Colon (tissue), 2 donors: ENCODE measurements around the gene AGAP1.

Source experiments
- FAIRE-seq: peaks from 2 replicates; lab custom pipeline; 2012; peaks lifted over from hg19 to GRCh38; lab: Jason Lieb, UNC
- donor health status: control.
- donor health status: control.

AGAP1 gene

DNA sequence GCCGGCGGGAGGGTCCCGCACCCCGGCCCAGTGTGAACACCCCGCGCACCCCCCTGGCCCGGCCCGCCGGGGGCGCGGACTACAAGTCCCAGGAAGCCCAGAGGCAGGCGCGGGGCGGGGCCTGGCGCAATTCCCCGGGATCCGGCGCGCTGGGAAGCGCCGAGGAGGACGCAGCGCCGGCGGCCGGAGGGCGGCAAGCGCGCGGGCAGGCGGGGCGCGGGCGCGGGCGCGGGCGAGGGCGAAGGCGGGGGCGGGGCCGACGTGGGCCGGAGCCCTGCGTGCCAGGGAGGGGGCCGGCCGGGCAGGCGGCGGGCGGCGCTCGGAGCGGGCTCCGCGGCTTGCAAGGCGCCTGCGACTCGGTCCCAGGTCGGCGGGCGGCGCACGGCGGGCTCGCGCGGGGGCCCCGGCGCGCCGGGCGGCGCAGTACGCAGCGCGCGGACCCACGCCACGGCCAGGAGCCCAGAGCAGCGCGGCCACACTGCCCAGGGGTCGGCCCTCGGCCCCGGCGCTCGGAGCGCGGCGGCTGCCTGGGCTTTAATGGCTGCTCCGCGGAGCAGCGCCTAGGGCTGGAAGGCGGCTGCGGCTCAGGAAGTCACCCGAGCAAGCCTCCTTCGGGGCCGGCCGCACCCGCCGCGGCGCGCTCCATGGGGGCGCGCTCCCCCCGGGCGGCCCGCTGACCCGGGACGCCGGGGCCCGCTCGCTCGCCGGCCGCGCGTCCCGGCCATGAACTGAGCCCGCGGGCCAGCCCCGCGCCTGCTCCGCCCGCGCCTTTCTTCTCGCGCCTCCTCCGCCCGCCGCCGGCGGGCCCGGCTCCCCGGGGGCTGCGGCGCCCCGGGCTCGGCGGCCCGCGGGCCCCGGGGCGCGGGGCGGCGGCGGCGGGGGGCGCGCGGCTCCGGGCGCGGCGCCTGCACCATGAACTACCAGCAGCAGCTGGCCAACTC, at the start of gene AGAP1:
Gene AGAP1 (plus strand): TSS at position 269 of the 941 bp plus-strand sequence.
- no peak for FAIRE-seq

DNA sequence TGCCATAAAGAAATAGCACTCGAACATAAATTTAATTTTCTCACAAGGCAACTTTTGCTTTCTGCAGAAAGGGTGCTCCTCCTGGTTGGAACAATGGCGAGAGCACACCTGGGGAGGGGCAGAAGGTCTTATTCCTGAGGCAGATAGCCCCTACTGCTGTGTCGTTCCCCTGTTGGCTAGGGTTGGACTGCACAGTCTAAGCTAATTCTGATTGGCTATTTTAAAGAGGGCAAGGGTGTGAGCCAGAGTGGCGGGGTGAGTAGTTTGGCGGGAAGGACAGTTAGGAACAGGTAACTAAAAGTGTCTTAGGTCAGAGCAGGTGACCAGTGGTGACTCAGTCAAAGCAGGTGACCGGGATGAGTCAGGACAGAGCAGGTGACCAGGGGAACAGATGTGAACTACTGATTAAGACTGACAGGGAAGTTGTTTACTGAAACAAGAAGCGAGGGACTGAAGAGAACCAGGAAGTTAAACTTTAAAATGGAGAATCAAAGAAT, 49.7 kb upstream of the AGAP1 start:
- FAIRE-seq, result no peak

DNA sequence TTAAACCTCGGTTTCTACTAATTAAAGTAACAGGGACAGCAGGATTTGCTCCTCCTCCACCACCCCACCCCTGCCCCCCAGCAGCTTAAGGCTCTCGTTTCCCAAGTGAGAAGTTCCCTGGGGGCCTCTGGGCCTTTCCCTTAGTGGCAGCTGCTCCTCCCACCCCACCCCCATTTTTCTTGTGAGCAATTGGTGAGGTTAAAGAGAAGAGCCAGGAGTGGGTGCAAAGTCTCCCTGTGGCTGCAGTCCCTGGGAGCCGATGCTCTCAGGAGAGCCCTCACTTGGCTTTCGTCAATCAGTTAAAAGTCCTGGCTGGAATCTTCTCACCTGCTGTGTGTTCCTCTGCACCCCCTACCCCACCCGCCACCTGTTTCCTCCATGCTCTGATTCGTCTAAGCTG, 48.7 kb upstream of the AGAP1 start:
- no peak for FAIRE-seq

DNA sequence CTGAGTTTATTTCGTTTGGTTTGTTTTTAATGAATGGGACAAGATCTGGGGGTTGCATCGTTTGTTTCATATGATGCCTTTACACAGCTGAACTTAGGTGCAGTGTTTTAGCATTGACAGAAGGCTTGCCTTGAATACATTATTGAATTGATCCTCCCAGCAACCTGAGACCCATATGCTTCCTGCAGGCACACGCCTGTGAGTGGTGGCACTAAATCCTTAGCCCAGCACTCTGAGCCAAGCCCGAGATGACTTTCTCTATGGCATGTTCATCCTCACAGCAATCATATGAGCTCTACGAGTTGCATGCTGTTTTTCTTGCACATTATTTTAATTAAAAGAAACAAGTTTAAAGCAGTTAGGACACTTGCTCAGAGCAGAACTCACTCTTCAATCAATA, 47.8 kb upstream of the AGAP1 start:
- FAIRE-seq, result no peak

DNA sequence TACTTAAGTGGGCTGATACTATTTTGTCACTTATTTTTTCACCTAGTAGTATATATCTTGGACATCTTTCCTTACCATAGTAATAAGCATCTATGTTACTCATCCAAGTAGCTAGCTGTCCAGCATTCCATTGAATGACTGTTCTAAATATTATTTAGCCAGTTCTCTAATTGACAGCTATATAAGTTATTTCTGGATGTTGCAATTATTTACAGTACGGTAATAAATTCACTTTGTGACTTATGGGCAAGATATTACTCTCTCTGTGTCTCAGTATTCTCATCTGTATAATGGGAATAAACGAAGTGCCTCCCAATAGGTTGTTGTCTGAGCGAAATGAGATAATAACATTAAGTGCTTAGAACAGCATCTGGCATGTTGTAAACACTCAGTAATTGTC, 46.6 kb upstream of the AGAP1 start:
- no peak for FAIRE-seq

DNA sequence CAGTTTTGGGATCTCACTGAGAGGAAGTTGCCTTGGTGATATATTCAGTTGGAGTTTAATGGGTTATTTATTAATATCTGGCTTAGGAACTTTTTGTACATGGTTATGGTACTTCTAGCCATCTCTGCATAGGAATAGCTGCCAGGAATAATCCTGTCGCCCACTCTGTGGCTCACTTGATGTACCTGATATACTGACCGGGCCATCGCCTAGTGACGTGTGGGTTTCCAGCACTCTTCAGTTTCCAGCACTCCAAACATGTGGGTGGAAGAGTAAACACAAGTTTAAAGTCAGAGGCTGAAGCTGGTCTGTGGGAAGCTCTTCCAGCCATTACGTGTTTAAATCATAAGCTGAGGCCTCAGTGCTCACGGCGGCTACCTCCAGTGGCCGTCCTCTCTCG, 44.3 kb upstream of the AGAP1 start:
- FAIRE-seq, result no peak

DNA sequence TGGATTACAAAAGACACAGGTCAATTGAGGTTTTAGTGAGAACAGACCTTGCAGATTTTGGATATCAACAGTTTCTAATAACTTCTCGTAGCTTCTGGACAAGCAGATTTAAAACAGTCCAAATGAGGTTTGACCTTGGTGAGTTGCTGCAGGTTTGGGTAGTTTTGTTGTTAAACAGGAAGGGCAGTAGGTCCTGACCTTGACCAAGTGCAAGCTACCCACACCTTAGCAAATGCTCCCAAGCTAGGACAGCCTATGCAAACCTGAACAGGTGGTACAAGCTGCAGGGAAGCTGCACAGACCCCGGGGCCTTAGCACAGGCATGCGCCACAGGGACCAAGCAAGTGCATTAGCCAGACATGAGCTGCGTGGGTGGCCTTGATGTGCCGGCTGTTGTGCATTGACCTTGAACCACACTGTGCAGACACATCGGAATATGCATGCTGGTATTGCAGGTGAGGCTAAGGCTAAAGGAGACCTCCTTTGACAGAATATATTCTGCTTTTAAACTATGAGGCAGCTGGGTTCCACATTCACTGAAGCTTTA, 40.2 kb upstream of the AGAP1 start:
- FAIRE-seq, result no peak

DNA sequence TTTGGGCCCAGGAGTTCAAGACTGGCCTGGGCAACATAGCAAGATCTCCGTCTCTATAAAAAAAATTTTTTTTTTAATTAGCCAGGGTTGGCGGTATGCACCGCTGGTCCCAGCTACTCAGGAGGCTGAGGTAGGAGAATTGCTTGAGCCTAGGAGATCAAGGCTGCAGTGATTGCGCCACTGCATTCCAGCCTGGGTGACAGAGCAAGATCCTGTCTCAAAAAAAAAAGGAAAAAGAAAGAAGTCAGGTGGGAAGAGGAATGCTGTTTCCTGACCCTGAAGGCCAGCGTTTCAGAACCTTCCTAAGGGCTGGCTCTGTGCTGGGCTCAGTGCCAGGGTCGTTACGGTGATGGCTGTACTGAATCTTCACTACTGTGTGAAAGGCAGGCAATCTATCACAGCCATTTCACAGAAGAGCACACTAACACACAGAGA, 35.0 kb upstream of the AGAP1 start:
- FAIRE-seq, result no peak

DNA sequence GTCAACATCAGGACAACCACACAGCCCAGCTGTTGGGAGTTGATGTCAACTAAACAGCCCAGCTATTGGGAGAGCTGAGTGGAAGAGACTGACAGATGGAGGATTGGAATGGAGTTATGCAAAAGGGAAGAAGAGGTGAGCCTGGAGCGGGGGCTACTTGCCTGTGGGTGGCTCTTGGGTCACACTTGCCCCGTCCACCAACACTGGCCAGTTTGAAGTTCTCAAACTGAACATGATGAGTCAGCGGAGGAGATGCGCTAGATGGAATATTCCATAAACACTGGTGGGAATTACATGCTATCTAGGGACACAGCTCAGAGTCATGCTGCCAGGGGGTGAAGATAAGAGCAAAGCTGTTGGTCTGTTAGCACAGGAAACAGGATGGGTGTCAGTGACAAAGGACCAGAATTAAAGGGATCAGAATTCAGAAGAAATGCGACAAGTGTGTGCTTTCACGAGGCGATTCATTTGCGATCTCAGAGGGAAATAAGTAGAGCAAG, 33.2 kb upstream of the AGAP1 start:
- no peak for FAIRE-seq

DNA sequence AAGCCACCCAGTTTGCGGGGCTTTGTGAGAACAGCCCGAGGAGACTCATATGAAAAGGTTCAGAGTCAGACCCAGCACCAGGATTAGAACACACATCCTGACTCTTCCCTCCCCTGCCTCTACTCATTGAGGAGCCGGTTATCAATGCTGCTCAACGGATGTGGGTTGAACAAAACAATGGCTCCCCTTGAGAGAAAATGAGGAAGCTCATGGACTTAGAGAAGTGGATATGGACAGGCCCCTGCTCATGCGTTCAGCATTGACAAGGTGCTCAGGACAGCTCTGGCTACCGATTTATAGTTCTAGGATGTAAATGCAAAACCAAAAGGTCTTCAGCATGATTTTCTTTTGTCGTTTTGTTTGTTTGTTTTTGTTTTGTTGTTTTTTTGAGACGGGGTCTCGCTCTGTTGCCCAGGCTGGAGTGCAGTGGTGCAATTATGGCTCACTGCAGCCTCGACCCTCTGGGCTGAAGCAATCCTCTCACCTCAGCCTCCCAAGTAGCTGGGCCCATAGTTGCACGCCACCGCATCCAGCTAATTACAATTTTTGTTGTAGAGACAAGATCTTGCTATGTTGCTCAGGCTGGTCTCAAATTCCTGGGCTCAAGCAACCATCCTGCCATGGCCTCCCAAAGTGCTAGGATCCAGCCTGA, 32.0 kb upstream of the AGAP1 start:
- FAIRE-seq, result no peak

DNA sequence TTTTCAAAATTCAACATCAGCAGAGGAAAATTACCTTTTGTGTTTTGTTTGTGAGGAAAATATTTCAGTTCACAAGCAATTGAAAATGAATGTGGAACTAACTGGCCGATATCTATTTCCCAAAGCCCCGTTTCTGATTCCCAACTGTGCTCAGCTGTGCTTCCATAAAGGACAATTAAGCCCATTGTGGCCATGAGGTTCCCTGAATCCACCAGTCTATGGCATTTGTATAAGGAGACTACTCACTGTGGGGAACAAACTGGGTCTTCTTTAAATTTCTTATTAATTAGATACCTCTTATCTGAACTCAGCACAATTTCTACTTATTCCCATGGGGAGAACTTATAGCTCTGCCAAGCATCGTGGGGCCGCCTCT, 31.4 kb upstream of the AGAP1 start:
- no peak for FAIRE-seq

DNA sequence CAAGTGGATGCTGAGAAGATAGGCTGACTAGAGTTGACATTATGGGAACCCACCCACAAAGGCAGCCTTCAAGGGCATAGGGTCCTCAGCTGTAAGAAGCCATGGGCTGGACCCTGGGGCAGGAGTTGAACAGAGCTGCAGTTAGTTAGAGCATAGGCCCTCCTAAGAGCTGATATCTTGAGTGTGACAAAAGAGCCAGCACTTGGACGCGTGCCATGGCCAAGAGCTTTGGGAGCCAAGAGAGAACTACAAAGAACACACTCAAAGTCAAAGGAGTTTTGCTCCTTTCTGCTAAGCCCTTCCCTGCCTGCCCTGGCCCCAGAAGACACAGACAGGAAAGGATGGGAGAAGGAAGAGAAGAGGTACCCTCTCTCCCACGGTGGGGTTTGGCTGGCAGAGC, 29.9 kb upstream of the AGAP1 start:
- no peak for FAIRE-seq

DNA sequence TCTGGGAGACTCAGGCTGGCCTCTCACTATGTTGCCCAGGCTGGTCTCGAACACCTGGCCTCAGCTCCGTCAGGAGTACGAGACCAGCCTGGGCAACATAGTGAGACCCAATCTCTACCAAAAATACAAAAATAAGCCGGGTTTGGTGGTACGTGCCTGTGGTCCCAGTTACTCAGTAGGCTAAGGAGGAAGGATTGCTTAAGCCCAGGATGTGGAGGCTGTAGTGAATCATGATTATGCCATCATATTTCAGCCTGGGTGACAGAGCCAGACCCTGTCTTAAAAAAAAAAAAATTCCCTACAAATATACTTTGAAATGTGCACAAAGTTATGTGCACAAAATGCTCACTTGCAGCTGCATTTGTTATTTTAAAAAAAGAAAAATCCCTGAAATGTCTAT, 26.3 kb upstream of the AGAP1 start:
- FAIRE-seq, result no peak

DNA sequence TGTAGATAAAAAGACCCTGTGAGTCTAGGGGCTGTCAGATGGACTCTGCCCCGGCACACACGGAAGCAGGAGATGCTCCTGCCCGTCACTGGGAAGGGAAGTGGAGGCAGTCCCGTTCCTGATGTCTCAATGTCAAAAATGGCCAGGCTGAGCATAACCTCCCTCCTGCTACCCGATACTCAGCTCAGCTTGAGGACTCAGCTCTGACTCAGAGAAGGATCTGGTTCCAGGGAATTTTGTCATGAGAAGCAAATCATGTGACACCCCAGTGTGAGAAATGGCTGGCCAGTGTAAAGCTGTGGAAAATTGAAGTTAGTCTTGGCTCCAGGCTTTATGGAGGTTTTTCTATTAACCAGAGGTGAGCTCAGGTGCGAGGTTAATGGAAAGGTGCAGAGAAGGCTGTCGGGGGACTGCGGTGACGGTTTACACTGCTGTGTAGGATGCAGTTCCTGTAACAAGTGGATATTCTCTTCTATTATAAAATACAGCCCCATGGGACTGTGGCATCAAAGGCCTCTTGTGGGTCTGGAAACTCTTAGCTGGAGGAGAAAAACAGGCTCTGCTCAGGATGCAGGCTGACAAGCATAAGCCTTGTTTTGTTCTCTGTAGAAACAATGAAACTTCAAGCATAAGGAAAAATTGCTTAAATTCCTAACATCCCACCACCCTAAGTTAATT, 24.7 kb upstream of the AGAP1 start:
- no peak for FAIRE-seq

DNA sequence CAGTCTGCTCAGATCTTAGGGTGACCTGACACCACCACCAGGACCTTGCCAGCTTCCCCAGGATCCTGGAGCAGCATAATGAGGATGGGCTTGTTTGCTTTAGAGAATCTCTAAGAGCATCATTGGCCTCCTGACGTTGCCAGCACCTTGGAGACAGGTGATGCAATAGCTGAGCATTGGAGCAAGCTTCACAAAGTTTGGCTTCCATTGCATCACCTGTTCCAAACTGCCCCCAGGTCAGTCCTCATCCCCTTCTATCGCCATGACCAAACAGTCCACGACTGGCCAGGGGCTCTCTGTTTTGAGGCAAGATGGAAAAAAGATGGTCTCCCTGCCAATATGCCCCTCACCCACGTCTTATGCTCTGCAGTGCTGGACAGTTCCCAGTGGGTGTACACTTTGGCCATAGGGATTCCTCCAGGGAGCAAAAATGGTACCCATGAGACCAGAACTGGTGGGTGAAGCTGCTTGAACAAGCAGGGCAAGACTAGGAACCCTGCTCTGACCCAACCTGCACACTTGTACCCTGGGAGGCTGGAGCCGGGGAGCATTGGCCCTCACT, 22.6 kb upstream of the AGAP1 start:
- no peak for FAIRE-seq

DNA sequence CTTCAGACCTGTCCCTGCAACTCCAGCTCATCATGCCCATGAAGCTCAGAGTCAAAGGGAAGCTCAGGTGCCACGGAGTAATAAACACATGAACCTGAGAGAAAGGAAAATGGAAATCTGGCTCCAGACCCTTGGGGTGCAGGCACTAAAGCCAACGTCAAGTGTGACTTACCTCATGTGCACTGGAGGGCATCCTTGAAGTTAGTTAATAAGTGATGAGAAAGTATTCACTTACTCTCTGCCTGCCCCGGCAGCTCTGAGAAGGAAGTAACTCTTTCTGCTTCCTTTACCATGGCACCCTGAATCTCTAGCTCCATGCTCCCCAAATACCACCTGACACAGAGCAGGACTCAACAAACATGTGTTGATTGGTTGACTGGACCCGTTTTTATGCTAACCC, 21.4 kb upstream of the AGAP1 start:
- no peak for FAIRE-seq

DNA sequence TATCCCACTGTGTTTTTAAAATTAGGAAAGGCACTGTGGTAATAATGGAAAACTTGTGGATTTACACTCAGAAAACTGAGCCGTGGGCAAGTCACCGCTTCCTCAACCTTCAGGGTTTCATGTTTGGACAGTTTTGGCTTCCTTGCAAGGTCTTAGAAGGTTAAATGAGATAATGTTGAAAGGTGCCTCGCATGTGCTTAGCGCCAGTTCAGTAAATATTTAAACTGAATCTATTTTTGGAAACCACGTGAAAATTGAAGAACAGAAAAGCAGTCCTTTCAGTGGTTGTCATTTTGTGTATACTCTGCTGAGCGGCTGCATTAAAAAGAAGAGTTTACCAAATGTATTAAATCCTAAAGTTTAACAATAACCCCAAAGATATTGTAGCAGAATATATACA, 15.2 kb upstream of the AGAP1 start:
- FAIRE-seq, result no peak

DNA sequence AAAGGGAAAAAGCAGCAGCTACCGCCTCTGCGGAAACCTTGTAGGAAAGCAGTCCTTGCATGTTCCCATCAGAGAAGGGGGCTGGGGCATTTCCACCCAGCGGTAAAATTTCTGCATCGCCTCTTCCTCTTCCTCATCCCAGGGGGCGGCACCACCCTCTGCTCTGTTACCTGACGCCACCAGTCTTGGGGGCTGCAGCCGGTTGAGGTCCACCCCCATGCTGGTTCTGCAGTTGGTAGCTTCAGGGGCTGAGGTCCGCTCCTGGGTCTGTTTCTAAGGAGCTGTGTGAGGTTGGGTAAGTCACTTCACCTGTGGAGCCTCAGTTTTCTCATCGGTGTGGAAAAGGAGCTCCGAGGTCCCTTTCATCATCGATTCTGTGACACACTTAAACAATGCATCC, 14.2 kb upstream of the AGAP1 start:
- no peak for FAIRE-seq

DNA sequence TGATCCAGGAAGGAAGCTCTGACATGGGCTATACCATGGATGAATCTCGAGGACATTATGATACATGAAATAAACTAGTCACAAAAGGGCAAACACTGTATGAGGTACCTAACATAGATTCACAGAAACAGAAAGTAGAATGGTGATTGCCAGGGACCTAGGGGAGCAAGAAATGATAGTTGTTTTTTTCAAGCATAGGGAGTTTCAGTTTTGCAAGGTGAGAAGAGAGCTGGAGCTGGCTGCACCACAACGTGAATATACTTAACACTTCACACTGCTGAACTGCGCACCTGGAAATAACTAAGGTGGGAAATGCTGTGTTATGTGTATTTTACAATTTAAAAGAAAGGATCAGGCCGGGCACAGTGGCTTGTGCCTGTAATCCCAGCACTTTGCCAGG, 13.2 kb upstream of the AGAP1 start:
- FAIRE-seq, result no peak

DNA sequence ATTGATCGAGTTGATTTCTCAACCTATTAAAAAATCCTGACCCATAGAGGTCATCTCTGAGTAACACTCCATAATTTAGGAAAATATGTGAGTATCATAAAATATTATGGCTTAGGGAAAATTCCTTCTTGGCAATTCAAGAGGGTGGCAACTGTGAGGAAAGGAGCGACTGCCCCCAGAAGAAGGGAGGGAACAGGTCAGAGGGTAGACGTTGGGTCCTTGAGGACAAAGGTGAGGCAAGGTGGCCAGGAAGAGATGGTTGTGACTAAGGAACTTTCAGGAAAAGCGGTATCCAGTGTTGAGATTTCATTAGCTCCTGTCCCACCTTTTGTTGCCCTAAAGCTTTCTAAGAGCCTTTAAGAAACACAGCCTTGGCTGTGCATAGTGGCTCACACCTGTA, 10.5 kb upstream of the AGAP1 start:
- FAIRE-seq, result no peak

DNA sequence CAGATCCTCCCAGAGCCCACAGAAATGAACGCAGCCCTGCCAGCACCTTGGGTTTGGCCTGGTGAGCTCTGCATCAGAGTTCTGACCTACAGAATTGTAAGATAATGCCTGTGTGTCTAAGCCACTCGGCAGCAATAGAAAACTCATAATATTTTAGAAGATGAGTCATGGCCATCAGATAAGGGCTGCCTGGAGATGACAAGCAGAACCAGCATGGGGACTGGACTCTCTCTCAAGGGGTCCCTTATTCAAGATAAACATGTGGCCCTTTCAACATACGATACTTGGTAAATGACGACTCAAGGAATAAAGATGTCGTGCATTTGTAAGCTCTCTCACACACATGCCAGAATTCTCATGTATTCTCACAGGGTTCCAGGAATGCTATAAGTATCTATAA, 8.5 kb upstream of the AGAP1 start:
- FAIRE-seq, result no peak

DNA sequence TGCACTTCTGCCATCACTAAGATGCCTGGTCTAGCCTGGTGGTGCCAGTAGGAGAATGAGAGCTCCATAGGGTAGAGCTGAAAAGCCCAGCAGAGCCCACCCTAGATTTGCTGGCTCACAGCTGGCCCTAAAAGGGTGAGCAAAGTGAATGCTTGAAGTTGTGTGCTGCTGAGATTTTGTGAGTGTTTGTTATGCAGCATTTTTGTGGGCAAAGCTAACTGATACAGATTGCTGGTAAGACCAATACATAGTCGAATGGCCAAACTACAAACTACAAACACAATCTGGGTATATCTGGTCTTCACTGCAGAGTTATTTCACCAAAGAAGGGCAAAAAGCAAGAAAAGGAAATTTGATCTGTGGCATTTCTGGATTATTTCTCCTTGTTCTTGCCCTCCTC, 7.1 kb upstream of the AGAP1 start:
- FAIRE-seq, result no peak
